ENCODE data around the gene GRHPR.
"Not testable (repeated sequence)": the region's sequence is repeated elsewhere in the genome, so short reads cannot be mapped to it uniquely, and the experiment has no call there.

DNA sequence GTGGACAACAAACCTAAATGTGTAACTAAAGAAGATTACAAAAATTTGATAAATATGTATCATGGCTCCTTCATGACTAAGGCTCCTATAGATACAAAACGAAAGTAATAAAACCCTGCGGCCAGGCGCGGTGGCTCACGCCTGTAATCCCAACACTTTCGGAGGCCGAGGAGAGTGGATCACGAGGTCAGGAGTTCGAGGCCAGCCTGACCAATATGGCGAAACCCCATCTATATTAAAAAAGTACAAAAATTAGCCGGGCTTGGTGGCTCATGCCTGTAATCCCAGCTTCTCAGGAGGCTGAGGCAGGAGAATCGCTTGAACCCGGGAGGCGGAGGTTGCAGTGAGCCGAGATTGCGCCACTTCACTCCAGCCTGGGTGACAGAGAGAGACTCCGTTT is 45.0 kb downstream of the GRHPR start:
- TF ChIP-seq ZNF70, RARB (CRISPR knock-in tag; IDR thresholded peaks at IDR 0.05): not testable (repeated sequence)
- TF ChIP-seq, protein P1, sequence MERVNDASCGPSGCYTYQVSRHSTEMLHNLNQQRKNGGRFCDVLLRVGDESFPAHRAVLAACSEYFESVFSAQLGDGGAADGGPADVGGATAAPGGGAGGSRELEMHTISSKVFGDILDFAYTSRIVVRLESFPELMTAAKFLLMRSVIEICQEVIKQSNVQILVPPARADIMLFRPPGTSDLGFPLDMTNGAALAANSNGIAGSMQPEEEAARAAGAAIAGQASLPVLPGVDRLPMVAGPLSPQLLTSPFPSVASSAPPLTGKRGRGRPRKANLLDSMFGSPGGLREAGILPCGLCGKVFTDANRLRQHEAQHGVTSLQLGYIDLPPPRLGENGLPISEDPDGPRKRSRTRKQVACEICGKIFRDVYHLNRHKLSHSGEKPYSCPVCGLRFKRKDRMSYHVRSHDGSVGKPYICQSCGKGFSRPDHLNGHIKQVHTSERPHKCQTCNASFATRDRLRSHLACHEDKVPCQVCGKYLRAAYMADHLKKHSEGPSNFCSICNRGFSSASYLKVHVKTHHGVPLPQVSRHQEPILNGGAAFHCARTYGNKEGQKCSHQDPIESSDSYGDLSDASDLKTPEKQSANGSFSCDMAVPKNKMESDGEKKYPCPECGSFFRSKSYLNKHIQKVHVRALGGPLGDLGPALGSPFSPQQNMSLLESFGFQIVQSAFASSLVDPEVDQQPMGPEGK (CRISPR knock-in tag; IDR thresholded peaks at IDR 0.05; ENCODE audit: borderline replicate concordance) = not testable (repeated sequence)
- TF ChIP-seq, protein P2, sequence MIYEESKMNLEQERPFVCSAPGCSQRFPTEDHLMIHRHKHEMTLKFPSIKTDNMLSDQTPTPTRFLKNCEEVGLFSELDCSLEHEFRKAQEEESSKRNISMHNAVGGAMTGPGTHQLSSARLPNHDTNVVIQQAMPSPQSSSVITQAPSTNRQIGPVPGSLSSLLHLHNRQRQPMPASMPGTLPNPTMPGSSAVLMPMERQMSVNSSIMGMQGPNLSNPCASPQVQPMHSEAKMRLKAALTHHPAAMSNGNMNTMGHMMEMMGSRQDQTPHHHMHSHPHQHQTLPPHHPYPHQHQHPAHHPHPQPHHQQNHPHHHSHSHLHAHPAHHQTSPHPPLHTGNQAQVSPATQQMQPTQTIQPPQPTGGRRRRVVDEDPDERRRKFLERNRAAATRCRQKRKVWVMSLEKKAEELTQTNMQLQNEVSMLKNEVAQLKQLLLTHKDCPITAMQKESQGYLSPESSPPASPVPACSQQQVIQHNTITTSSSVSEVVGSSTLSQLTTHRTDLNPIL (CRISPR knock-in tag; IDR thresholded peaks at IDR 0.05; ENCODE audit: low read depth) = not testable (repeated sequence)
